ENCODE measurements around the gene UMAD1. TPM values are rescaled to one million over a fixed set of nuclear protein-coding genes. Genes with fewer than 3 reads are reported as not detected.

Gene UMAD1
- total and polyA plus RNA-seq, 2 experiments from 2014 or later, result 8.4 to 12.4 TPM

- Mint-ChIP-seq H3K4me1 (peaks cover 15% of the 10 kb centered on the region; the same call in 2 of the 3 replicates), H3K36me3 (ENCODE audit: low read depth) (peaks cover 13% of the 10 kb centered on the region; the same call in 2 of the 3 replicates), H3K4me3 (no peak overlapping the region), H3K27me3 (ENCODE audit: insufficient read depth, low read depth, poor library complexity) (no peaks in the 10 kb centered on the region), H3K9me3 (peaks cover 11% of the 10 kb centered on the region), H3K27ac (no peak overlapping the region)
- Histone ChIP-seq H3K36me3 (ENCODE audit: insufficient read depth) (no peaks in the 10 kb centered on the region), H3K9me2 (ENCODE audit: insufficient read depth) (no peaks in the 10 kb centered on the region), H3K4me1 (ENCODE audit: insufficient read depth) (no peaks in the 10 kb centered on the region), H3F3A (replicated peaks; ENCODE audit: low read depth) (no peaks in the 10 kb centered on the region), H3K27me3 (ENCODE audit: insufficient read depth) (no peaks in the 10 kb centered on the region), H3K4me2 (no peak overlapping the region), H3K79me2 (replicated peaks; ENCODE audit: insufficient read depth) (peaks cover 55% of the 10 kb centered on the region), H3K27ac (ENCODE audit: low read depth) (no peak overlapping the region), H2AFZ (no peak overlapping the region), H4K20me1 (replicated peaks; ENCODE audit: insufficient read depth) (0 out of 2 replicates have a peak, but pooled peaks cover 3% of the 10 kb centered on the region), H3K4me3 (no peak overlapping the region)
- TF ChIP-seq ZNF462 (CRISPR knock-in tag; IDR thresholded peaks at IDR 0.05) (no peak), CTCF (conservative IDR thresholded peaks at IDR 0.05; ENCODE audit: low read depth in 2 of 2) (no peak), POLR2AphosphoS5 (IDR thresholded peaks at IDR 0.05; ENCODE audit: low read depth) (no peak), CREB1 (CRISPR knock-in tag; IDR thresholded peaks at IDR 0.05; ENCODE audit: low read depth) (no peak)
- no peak for DNase-seq (ENCODE audit: low spot score)
- ATAC-seq, result no peak
Observed at GRCh38 chr7:7652798-7653540, 12.4 kb downstream of the UMAD1 start.
